Fibroblast of skin of left quadriceps (primary cell): Measurements from ENCODE around the gene SIVA1.

ENCODE experiments used
- DNase-seq, 2 experiments: peaks; one replicate each; pipeline ENCODE4 v3.0.0-alpha.2; 2013; ENCODE audit warnings: low read depth in 2 of 2

The SIVA1 gene

GRCh38 chr14:104784846-104785707 is 32.1 kb downstream of the SIVA1 start:
- no peak for DNase-seq

- DNase-seq = no peak
These were observed 32.7 kb downstream of the SIVA1 start for GRCh38 chr14:104785708-104786080.

- DNase-seq = no peak
These were observed 33.2 kb downstream of the SIVA1 start for GRCh38 chr14:104786091-104786586.

- DNase-seq = no peak
These were observed 34.1 kb downstream of the SIVA1 start for GRCh38 chr14:104786726-104787675.

GRCh38 chr14:104787736-104788135 is 34.8 kb downstream of the SIVA1 start:
- DNase-seq = no peak

GRCh38 chr14:104788161-104788818 is 35.3 kb downstream of the SIVA1 start:
- no peak for DNase-seq

- DNase-seq = no peak
These were observed 36.1 kb downstream of the SIVA1 start for GRCh38 chr14:104788873-104789663.

- DNase-seq = no peak
These were observed 37.1 kb downstream of the SIVA1 start for GRCh38 chr14:104789752-104790743.

GRCh38 chr14:104791425-104791824 is 38.5 kb downstream of the SIVA1 start:
- no peak for DNase-seq

- DNase-seq = no peak
These were observed 39.3 kb downstream of the SIVA1 start for GRCh38 chr14:104792101-104792884.

- no peak for DNase-seq
These were observed 40.2 kb downstream of the SIVA1 start for GRCh38 chr14:104792945-104793702.

- no peak for DNase-seq
These were observed 40.7 kb downstream of the SIVA1 start for GRCh38 chr14:104793703-104793959.

GRCh38 chr14:104794099-104794498 is 41.2 kb downstream of the SIVA1 start:
- DNase-seq = peak; percentile 21 to 34

GRCh38 chr14:104794631-104794992 is 41.7 kb downstream of the SIVA1 start:
- DNase-seq = no peak

GRCh38 chr14:104794993-104795780 is 42.2 kb downstream of the SIVA1 start, which contains the start of gene AKT1:
TSS of gene AKT1 (minus strand) at chr14:104795748. CDS start at chr14:104792643, 3,105 bp downstream.
- DNase-seq = no peak

GRCh38 chr14:104795781-104796686 is 43.1 kb downstream of the SIVA1 start:
- DNase-seq = peak in 1 of 2 experiments; percentile 13

GRCh38 chr14:104796687-104797081 is 43.7 kb downstream of the SIVA1 start:
- no peak for DNase-seq
